Chondrocyte (in vitro differentiated cells): ENCODE measurements around the gene FUNDC1. TPM values are rescaled to one million over a fixed set of nuclear protein-coding genes. Genes with fewer than 3 reads are reported as not detected.

ENCODE experiments used
- DNase-seq: peaks from one replicate; pipeline ENCODE4 v3.0.0; 2021; ENCODE audit warnings: mixed read lengths, low spot score
- H3K27ac Mint-ChIP-seq: one replicate; pipeline ENCODE4 v1.8.0; 2021; ENCODE audit warnings: mild to moderate bottlenecking, moderate library complexity, mixed read lengths; ENCODE audit not compliant: unreplicated experiment
- H3K27me3 Mint-ChIP-seq: 2 replicates; pipeline ENCODE4 v1.8.0; 2021; ENCODE audit warnings: low read depth, mixed read lengths
- H3K36me3 Mint-ChIP-seq: 2 replicates; pipeline ENCODE4 v1.8.0; 2021; ENCODE audit warnings: low read depth, mixed read lengths
- H3K4me1 Mint-ChIP-seq: 2 replicates; pipeline ENCODE4 v1.8.0; 2021; ENCODE audit warnings: low read depth, mild to moderate bottlenecking, mixed read lengths
- H3K4me3 Mint-ChIP-seq: one replicate; pipeline ENCODE4 v1.8.0; 2021; ENCODE audit warnings: mild to moderate bottlenecking, moderate library complexity, mixed read lengths; ENCODE audit not compliant: unreplicated experiment
- H3K9me3 Mint-ChIP-seq: 2 replicates; pipeline ENCODE4 v1.8.0; 2021; ENCODE audit warnings: low read depth, mixed read lengths
- total RNA-seq: library from RNA; stranded (reverse); gene quantifications from 3 replicates; pipeline ENCODE4 v1.2.1, GENCODE V29; 2021
- TF ChIP-seq, protein P1 (sequence below): fragments of 200-600 bp; sonication (generic); IDR thresholded peaks from 2 replicates; pipeline ENCODE4 v1.5.0; 2021; ENCODE audit warnings: antibody characterized with exemption, mild to moderate bottlenecking, moderate library complexity

FUNDC1 gene
- total RNA-seq, 1 donor from 2014 or later: 13.1 TPM

- Mint-ChIP-seq H3K4me3 (no peak overlapping the region), H3K27ac (no peak overlapping the region), H3K36me3 (no peaks in the 10 kb centered on the region), H3K4me1 (no peaks in the 10 kb centered on the region), H3K9me3 (peaks cover 3% of the 10 kb centered on the region), H3K27me3 (no peaks in the 10 kb centered on the region)
- TF ChIP-seq, protein P1, sequence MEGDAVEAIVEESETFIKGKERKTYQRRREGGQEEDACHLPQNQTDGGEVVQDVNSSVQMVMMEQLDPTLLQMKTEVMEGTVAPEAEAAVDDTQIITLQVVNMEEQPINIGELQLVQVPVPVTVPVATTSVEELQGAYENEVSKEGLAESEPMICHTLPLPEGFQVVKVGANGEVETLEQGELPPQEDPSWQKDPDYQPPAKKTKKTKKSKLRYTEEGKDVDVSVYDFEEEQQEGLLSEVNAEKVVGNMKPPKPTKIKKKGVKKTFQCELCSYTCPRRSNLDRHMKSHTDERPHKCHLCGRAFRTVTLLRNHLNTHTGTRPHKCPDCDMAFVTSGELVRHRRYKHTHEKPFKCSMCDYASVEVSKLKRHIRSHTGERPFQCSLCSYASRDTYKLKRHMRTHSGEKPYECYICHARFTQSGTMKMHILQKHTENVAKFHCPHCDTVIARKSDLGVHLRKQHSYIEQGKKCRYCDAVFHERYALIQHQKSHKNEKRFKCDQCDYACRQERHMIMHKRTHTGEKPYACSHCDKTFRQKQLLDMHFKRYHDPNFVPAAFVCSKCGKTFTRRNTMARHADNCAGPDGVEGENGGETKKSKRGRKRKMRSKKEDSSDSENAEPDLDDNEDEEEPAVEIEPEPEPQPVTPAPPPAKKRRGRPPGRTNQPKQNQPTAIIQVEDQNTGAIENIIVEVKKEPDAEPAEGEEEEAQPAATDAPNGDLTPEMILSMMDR: no peak
- no peak for DNase-seq
These were observed 39.1 kb downstream of the FUNDC1 start for GRCh38 chrX:44503560-44503959.

DNA sequence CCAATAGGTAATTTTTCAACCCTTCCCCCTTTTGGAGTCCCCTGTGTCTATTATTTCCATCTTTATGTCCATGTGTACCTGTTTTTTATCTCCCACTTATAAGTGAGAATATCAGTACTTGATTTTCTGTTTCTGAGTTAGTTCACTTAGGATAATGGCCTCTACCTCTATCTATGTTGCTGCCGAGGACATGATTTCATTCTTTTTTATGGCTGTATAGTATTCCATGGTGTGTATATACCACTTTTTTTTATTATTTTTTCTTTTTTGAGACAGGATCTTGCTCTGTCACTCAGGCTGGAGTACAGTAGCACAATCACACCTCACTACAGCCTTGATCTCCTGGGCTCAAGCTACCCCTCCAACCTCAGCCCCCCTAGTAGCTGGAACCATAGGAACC lies 47.6 kb downstream of the FUNDC1 start:
- H3K4me1 Mint-ChIP-seq: no peaks in the 10 kb centered on the region
- H3K27ac Mint-ChIP-seq: no peak overlapping the region
- DNase-seq: no peak
- no peaks in the 10 kb centered on the region for H3K27me3 Mint-ChIP-seq
- H3K4me3 Mint-ChIP-seq: no peak overlapping the region
- H3K9me3 Mint-ChIP-seq: peaks cover 10% of the 10 kb centered on the region
- no peaks in the 10 kb centered on the region for H3K36me3 Mint-ChIP-seq
- TF ChIP-seq, protein P1: no peak

GRCh38 chrX:44494357-44494756 lies 48.3 kb downstream of the FUNDC1 start:
- Mint-ChIP-seq H3K27me3 (no peaks in the 10 kb centered on the region), H3K4me3 (no peak overlapping the region)
- TF ChIP-seq, protein P1: no peak

DNA sequence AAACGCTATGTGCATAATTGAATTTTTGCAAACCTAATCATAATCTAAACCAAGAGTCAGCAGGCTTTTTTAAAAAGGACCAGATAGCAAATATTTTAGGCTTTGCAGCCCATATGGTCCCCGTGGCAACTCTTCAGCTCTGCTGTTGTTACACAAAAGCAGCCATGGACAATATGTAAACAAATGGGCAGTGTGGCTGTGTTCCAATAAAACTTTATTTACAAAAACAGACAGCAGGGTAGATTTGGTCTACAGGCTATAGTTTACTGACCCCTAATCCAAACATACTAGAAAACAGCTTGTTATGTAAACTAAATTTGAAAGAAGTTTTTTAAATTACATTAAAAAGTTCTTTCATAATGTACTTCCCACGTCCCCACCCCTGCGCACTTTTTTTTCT lies 53.1 kb downstream of the FUNDC1 start:
- Mint-ChIP-seq H3K27ac (no peak overlapping the region), H3K4me1 (peaks cover 5% of the 10 kb centered on the region), H3K9me3 (peaks cover 19% of the 10 kb centered on the region), H3K4me3 (no peak overlapping the region), H3K27me3 (no peaks in the 10 kb centered on the region), H3K36me3 (no peaks in the 10 kb centered on the region)
- no peak for DNase-seq
- TF ChIP-seq, protein P1: no peak

More at GRCh38 chrX:44494357-44494756, 48.3 kb downstream of the FUNDC1 start:
- Mint-ChIP-seq H3K36me3 (no peaks in the 10 kb centered on the region), H3K4me1 (no peaks in the 10 kb centered on the region), H3K27ac (no peak overlapping the region), H3K9me3 (peaks cover 10% of the 10 kb centered on the region)
- DNase-seq: no peak

- H3K36me3 Mint-ChIP-seq: no peaks in the 10 kb centered on the region
- peaks cover 21% of the 10 kb centered on the region for H3K9me3 Mint-ChIP-seq
- DNase-seq: no peak
- H3K27me3 Mint-ChIP-seq: no peaks in the 10 kb centered on the region
- peaks cover 5% of the 10 kb centered on the region for H3K4me1 Mint-ChIP-seq
- TF ChIP-seq, protein P1: no peak
- H3K4me3 Mint-ChIP-seq: no peak overlapping the region
- H3K27ac Mint-ChIP-seq: no peak overlapping the region
These were observed 58.0 kb downstream of the FUNDC1 start for GRCh38 chrX:44484607-44485146.
